Calu3 (cell line): ENCODE measurements around the gene BCLAF3. TPM values are rescaled to one million over a fixed set of nuclear protein-coding genes. Genes with fewer than 3 reads are reported as not detected.
A peak's percentile ranks its signal among the peaks of the same experiment; 100 is the strongest.

Experiments
- BruUV-seq: library from RNA; stranded (reverse); fragments of 400-500 nt; replicated peaks from 2 replicates; lab custom pipeline; 2021; lab: Mats Ljungman, UMichigan
- CTCF ChIA-PET: fragments of 300-600 bp; sonication (Branson Sonifier 250); formaldehyde crosslinking; loops from one replicate; lab custom pipeline; 2022; ENCODE audit warnings: antibody characterized with exemption; lab: Charles Lee
- DNase-seq: peaks from one replicate; pipeline ENCODE4 v3.0.0; 2022
- H3K27ac Mint-ChIP-seq: one replicate; pipeline ENCODE4 v1.8.0; 2022; ENCODE audit warnings: mixed read lengths; ENCODE audit not compliant: unreplicated experiment
- H3K27me3 Mint-ChIP-seq: one replicate; pipeline ENCODE4 v1.8.0; 2022; ENCODE audit warnings: mixed read lengths; ENCODE audit not compliant: unreplicated experiment
- H3K36me3 Mint-ChIP-seq: one replicate; pipeline ENCODE4 v1.8.0; 2022; ENCODE audit warnings: mild to moderate bottlenecking, moderate library complexity, mixed read lengths; ENCODE audit not compliant: insufficient read depth, unreplicated experiment
- H3K4me1 Mint-ChIP-seq: one replicate; pipeline ENCODE4 v1.8.0; 2022; ENCODE audit warnings: mild to moderate bottlenecking, low read depth, mixed read lengths; ENCODE audit not compliant: unreplicated experiment
- H3K4me3 Mint-ChIP-seq: one replicate; pipeline ENCODE4 v1.8.0; 2022; ENCODE audit warnings: mild to moderate bottlenecking, low read depth, moderate library complexity, mixed read lengths; ENCODE audit not compliant: unreplicated experiment
- H3K9me3 Mint-ChIP-seq: one replicate; pipeline ENCODE4 v1.8.0; 2022; ENCODE audit warnings: low read depth, mixed read lengths; ENCODE audit not compliant: unreplicated experiment
- intact Hi-C: fragments of 100-400 bp; cut with micrococcal nuclease; formaldehyde crosslinking; loops from one replicate; pipeline ENCODE4 v1.10.0; 2022; ENCODE audit not compliant: unreplicated experiment
- total RNA-seq: library from RNA; stranded (reverse); gene quantifications from 2 replicates; pipeline ENCODE4 v1.2.3, GENCODE V29; 2022
- TF ChIP-seq, protein P1 (sequence below): fragments of 200-600 bp; IDR thresholded peaks from one replicate; pipeline ENCODE4 v1.8.0; 2022; ENCODE audit warnings: antibody characterized with exemption; ENCODE audit not compliant: unreplicated experiment

BCLAF3 gene
- total RNA-seq, 1 experiment from 2014 or later = 11.1 TPM

GRCh38 chrX:20029728-20030127, 38.9 kb upstream of the BCLAF3 start:
- Mint-ChIP-seq H3K36me3 (peaks cover 5% of the 10 kb centered on the region), H3K9me3 (no peaks in the 10 kb centered on the region), H3K4me1 (peaks cover 16% of the 10 kb centered on the region), H3K27me3 (no peaks in the 10 kb centered on the region), H3K4me3 (no peak overlapping the region), H3K27ac (peak overlapping the region; percentile 86)
- CTCF ChIA-PET = interaction anchor here (0.9 kb wide), 1 partner anchor 38 kb away, joined by 3 read pairs; no protein-coding TSS in a partner anchor
- DNase-seq = peak; percentile 69
- TF ChIP-seq, protein P1, sequence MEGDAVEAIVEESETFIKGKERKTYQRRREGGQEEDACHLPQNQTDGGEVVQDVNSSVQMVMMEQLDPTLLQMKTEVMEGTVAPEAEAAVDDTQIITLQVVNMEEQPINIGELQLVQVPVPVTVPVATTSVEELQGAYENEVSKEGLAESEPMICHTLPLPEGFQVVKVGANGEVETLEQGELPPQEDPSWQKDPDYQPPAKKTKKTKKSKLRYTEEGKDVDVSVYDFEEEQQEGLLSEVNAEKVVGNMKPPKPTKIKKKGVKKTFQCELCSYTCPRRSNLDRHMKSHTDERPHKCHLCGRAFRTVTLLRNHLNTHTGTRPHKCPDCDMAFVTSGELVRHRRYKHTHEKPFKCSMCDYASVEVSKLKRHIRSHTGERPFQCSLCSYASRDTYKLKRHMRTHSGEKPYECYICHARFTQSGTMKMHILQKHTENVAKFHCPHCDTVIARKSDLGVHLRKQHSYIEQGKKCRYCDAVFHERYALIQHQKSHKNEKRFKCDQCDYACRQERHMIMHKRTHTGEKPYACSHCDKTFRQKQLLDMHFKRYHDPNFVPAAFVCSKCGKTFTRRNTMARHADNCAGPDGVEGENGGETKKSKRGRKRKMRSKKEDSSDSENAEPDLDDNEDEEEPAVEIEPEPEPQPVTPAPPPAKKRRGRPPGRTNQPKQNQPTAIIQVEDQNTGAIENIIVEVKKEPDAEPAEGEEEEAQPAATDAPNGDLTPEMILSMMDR = no peak
- intact Hi-C loops = no loop called here
- no TSS peak for BruUV-seq

DNA sequence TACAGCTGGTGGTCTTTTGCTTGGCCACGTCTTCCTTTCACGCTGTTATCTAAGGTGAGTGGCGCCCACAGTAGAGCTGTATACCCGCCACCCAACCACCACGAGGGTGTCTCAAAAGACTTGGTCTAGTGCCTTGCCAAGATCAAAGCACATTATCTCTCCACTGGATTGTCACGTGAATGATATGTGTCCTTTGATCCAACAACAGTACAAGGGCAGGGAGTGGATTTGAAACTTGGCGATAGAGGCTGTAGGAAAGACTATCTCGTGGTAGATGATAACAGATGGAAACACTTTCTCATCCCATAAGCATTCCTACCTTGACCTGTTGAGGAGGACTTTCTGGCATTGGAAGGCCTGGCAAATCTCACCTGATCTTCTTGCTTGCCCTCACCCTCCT, 37.7 kb upstream of the BCLAF3 start:
- peaks cover 16% of the 10 kb centered on the region for H3K4me1 Mint-ChIP-seq
- no peak overlapping the region for H3K4me3 Mint-ChIP-seq
- BruUV-seq = no TSS peak
- intact Hi-C loops = no loop called here
- H3K36me3 Mint-ChIP-seq = peaks cover 5% of the 10 kb centered on the region
- CTCF ChIA-PET = no interaction called here
- no peak overlapping the region for H3K27ac Mint-ChIP-seq
- H3K27me3 Mint-ChIP-seq = no peaks in the 10 kb centered on the region
- no peak for DNase-seq
- TF ChIP-seq, protein P1 = no peak
- no peaks in the 10 kb centered on the region for H3K9me3 Mint-ChIP-seq

DNA sequence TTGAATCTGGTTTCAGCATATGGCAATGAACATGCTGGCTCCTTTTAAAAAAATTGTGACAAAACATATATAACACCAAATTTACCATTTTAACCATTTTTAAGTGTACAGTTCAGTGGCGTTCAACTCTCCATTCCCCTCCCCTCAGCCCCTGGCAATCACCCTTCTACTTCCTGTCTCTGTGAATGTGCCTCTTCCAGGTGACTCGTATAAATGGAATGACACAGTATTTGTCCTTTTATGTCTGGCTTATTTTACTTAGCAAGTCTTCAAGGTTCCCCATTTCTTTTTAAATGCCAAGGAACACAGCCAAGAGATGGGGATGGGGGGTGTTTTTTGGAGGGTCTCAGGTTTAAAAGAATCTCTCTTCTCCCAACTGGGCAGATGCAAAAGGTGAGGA, 35.4 kb upstream of the BCLAF3 start:
- Mint-ChIP-seq H3K27me3 (no peaks in the 10 kb centered on the region), H3K4me3 (no peak overlapping the region), H3K36me3 (peaks cover 5% of the 10 kb centered on the region), H3K4me1 (peaks cover 8% of the 10 kb centered on the region), H3K9me3 (no peaks in the 10 kb centered on the region), H3K27ac (no peak overlapping the region)
- CTCF ChIA-PET = interaction anchor here (0.5 to 0.6 kb wide), 3 partner anchors 8 to 104 kb away, joined by 4 to 6 read pairs (median 5); no protein-coding TSS in a partner anchor
- TF ChIP-seq, protein P1 = no peak
- intact Hi-C loops = no loop called here
- DNase-seq = no peak
- no TSS peak for BruUV-seq

DNA sequence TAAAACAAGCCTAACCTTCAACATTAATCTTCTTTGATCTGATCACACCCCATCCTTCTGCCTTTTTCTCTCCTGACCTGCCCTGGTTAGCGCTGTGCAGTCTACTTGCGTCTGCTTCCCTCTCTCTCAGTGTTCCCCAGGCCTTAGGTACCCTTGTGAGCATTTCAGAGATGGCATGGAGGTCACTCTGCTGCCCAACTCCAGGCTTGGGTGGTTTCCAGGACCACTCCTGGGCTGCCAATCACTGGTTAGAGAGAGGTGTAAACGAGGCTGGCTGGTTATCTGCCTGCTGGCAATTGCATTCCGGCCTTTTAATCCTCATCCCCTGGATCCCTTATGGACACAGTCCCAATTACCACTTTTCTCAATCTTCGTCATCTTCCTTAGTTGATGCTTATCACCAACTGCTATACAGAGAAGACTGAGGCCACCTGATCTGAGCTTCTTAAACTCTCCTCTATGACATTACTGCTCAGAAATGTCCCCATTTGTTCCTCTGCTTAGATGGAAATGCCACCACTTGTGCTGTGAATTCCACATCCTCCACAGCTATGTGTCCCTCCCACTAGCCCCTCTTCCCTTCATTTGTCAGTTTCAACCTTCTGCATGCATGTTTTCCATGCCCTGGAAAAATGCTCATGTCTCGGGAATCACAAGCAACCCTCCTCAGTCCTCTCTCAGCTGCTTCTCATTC, 29.0 kb upstream of the BCLAF3 start:
- BruUV-seq = no TSS peak
- no peaks in the 10 kb centered on the region for H3K36me3 Mint-ChIP-seq
- no peak for DNase-seq
- H3K4me1 Mint-ChIP-seq = no peaks in the 10 kb centered on the region
- CTCF ChIA-PET = no interaction called here
- intact Hi-C loops = no loop called here
- H3K27ac Mint-ChIP-seq = no peak overlapping the region
- no peak overlapping the region for H3K4me3 Mint-ChIP-seq
- H3K27me3 Mint-ChIP-seq = no peaks in the 10 kb centered on the region
- TF ChIP-seq, protein P1 = no peak
- peaks cover 8% of the 10 kb centered on the region for H3K9me3 Mint-ChIP-seq
